Kidney capillary endothelial cell (primary cell): ENCODE measurements around the gene PRPF19.

Experiments
- DNase-seq: peaks from one replicate; pipeline ENCODE4 v3.0.0-alpha.2; 2018; ENCODE audit warnings: low spot score

The PRPF19 gene

DNA sequence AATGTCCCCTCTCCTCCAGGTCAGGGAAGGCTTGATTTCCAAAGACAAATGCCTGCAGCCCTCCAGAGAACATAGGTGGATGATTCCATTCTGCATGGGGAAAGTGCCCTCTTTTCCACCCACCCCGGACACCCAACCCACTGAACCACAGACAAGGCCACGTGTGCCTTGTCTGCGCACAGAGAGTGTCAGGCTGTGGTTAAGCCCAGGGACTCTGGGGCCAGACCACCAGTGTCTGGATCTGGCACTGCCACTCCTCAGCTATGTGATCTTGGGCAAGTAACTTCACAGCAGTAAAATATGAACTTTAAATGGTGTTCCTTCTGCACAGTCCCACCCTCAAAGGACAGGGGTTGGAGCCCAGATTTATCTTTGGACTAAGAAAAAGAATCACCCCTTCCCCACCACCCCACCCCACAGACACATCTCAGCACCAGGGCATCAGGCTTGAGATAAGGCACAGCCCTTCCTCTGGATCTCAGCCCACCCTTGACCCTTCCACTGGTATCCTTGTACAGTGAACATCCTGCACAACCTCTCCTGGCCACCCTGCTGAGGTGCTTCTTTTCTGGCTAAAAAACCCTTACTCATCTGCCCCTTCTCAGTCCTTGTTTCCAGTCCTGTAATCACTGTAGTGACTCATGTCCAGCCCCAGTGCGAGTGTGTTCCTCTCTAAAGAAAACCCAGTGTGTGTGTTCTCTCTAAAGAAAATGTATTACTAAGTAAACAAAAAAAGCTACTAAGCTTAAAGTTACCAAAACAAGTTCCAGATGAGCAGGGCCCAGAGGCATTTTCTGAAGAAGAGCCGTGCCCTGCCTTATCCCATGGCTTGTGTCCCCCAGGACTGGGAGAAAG lies 48.8 kb downstream of the PRPF19 start:
- DNase-seq = no peak

DNA sequence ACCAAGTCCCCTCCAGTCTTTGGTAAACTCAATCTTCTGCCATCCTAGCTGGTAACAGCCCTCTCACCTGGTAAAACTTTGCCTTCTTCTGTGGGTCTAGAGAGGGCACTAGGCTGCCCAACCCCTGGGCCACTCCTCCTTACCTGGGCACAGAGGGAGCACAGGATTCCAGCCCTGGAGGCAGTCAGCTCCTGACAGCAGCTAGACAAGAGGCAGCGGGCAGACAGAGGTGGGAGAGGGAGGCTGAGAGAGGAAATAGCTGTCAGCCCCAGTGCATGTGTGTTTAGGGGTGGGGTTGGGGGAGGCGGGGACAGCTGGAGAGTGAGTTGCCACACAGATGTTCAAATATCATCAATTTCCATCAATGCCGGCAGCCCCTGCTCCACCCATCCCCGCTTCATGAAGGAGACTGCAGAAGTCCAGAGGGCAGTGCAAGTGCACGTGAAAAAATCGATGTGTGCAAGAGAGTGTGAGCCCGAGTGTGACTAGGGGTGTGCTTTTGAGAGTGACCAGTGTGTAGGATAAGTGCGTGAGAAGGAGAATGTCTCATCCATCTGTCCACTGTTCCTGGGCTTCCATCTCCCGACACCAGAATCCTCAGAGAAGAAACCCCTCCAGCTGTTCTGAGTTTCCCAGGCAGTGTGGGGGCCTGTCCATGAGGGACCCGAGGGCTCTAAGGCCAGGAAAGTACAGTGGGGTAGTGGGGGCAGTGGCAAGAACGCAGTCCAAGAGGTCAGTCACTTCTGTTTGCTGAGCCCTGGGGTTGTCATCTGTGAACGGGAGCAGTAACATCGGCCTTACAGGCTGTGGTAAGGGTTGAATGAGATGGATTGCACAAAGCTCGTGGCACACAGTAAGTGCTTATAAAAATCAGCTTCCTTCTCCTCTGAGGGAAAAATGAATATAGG lies 50.4 kb downstream of the PRPF19 start, which contains the start of gene PTGDR2:
PTGDR2 (minus strand) TSS at position 225 of the 908 bp plus-strand sequence. CDS start 2,228 bp downstream, outside the sequence.
- no peak for DNase-seq

DNA sequence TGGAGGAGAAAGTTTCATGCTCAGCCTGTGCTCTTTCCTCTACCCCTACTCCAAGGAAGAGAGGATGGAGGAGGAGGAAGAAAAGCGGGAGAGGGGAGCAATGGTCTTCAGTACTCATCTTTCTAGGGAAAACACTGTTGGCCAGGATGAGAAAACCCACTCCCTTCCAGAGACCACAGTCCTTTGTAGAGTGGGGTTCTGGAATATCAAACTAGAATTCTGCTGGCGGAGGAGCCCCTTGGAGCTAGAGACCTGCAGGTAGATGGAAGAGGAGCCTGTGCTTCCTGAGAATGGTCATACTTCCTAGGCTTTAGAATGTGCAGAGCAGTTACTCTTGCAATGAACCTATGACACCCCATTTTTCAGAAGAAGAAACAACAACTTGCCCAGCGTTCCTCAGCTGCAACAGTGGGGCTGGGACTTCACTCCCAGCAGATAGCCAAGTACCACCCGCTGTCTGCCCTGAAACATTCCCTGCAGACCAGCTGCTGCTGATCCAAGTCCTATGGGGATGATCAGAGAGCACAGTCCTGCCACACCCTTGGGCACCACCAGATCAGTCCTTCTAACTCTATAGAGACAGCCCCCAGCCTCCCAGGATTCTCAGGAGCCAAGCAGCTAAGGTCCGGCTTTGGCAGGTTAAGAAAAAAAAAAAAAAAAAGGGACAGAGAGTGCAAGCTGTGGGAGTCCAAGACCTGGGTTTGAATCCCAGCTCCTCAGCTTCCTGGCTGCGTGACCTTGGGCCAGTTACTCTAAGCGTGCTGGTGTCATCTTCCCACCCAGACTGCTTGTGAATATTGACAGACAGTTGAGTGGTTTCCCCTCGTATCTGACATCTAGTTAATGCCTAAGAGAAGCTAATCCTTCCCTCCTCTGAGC lies 51.3 kb downstream of the PRPF19 start:
- no peak for DNase-seq

DNA sequence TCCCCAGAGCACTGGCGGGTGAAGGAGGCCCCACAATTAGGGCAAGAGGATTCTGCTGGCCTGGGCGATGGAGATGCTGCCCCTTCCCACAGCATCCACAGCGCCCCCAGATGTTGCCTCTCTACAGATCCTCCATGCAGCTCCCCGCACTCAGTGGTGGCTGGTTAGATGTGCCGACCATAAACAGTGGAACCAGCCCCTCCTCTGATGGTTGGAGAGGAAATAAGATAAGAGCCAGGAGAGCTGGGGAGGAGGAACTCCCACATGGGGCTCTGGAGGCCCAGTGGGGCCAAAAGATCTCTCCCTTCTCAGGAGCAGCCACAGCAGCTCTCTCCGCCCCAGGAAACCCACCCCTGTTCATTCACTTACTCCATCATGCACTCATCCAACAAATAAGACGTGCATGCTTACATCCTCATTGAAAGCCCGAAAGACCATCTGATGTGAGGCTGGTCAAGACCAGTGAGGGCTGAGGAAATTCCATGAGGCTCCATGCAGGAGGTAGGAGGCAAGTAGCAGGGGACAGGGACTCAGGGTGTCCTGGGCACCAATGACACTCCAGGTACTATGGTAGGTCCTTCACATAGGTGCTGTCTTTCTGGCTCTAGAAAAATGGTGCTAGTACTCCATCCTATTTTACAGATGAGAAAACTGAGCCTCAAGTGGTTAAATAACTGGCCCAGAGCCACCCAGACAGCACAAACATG lies 52.1 kb downstream of the PRPF19 start:
- no peak for DNase-seq

DNA sequence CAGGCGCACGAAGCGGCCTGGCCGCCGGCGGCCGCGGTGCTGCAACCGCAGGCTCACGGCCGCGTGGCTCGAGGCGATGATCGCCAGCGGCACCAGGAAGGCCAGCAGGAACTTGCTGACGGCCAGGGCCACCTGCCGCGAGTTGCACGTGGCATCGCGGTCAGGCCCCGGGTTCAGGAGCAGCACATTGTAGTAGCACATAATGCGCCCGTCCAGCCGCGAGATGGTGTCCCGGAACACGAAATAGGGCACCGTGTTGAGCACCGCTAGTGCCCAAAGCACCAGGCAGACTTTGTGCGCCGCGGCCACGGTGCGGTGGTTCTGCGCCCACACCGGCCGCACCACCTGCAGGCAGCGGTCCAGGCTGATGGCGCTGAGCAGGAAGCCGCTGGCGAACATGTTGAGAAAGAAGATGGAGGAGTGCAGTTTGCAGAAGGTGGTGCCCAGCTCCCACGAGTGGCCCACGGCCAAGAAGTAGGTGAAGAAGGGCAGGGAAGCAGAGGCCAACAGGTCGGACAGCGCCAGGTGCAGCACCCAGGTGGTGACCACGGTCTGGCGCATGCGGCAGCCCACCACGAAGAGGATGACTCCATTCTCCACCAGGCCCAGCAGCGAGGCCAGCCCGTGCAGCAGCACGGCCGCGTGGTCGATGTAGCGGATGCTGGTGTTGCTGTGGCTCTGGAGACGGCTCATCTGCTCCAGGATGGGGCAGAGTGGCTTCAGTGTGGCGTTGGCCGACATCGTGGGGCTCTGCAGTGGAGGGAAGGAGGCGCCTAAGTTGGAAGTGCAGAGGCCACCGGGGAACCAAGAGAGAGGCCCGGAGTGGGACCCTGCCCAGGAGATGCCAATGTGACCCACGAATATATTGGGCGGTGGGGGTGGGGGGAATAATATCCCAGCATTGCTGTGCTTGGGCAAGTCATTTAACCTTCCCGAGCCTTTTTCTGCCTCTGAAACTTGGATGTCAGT lies 53.1 kb downstream of the PRPF19 start:
- no peak for DNase-seq

DNA sequence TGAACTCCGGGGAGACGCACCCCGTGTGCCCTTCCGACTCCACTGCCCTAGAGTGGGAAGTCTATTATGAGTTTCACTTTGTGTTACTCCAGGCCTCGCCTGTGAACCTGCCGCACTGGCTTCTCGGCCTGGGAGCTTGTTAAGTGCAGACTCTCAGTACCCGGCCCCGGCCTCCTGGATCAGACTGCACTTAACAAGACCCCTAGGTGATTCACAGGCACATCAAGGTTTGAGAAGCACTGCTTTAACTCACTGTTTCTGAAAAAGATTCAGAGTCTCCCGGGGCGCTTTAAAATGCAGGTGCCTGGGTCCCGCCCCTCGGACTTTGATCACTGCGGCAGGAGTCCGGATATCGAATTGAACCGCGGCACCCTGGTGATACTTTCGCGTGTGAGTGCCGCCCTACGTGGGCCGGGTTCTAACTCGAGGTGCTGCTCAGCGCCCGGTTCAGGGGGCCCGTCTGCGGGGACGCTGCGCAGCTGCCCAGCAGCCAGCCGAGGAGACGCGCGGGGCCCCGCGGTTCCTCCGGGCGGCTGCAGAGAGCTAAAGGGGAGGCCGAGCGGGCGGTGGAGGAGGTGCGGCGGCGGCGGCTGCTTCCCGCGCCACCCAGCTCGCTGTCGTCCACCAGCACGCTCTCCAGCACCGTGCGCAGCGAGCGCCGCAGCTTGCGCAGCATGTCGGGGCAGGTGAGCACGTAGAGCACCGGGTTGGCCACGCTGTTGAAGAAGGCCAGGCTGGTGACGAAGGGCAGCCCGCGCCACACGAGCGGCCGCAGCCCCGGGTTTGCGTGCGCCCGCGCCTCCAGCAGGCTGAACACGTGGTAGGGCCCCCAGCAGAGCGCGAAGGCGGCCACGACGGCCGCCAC lies 54.0 kb downstream of the PRPF19 start:
- no peak for DNase-seq

DNA sequence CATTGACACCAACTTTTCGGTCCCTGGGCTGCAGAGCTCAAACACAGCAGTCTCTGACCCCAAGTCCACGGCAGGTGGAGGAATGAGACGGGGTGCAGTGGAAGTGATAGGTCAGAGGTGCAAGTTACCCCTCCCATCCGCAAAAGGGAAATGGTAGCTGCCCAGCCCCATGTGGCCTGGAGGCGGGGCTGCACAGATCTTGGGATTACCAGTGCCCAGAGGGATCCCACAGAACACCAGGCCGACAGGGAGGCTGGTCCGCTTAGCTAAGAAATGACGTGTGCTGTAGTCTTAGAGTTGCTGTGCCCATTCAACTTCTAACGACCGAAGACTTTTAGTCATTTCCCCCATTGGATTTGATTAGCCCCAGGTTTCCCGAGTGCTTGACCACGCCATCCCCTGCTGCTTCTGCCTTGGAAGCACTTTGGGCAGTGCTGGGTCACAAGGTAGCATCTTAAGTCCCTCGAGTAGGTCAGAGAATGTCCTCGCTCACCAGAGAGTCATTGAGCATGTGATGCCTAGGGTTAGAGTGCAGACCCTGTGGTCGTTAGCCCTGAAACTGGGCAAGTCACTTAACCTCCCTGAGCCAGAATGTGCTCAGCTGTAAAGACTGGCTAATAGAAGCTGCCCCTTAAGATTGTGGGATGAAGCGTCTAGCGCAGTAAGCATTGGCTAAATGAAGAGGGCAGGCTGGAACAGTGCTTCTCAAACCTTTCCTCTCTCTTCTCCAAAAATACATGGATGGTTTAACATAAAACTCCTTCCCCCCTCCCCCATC lies 54.9 kb downstream of the PRPF19 start:
- no peak for DNase-seq

DNA sequence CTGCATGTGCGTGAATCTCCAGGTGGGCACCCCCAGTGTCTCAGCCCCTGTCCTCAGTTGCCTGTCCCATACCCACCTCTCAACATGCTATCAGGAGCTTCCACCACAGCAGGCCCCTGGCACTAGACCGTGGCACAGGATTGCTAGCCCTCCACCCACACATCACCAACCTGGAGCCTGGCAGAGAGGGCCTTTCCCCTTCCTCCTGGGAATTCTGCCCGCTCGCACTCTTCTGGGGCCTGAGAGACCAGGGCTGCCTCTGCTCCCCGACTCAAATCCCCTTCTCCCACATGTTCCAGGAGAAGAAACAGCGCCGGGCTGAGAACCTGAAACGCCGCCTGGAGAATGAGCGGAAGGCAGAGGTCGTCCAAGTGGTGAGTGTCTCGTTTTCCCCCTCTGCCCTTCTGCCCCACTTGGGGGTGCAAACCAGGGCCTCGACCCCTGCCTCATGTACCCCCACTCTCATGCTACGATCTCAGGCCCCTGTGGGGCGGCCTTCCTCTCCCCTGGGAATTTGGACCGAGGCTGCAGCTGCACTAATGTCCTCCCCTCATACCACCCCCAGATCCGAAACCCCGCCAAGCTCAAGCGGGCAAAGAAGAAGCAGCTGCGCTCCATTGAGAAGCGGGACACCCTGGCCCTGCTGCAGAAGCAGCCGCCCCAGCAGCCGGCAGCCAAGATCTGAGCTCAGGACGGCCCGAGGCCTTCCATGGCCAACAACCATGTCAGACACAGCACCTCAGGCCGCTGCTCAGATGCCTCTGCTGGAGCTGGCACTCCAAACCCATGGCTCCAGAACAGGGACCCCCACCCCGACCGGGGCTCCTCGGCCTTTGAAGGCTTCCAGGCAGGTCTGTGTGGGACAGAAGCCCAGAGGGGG lies 56.5 kb downstream of the PRPF19 start:
- no peak for DNase-seq

DNA sequence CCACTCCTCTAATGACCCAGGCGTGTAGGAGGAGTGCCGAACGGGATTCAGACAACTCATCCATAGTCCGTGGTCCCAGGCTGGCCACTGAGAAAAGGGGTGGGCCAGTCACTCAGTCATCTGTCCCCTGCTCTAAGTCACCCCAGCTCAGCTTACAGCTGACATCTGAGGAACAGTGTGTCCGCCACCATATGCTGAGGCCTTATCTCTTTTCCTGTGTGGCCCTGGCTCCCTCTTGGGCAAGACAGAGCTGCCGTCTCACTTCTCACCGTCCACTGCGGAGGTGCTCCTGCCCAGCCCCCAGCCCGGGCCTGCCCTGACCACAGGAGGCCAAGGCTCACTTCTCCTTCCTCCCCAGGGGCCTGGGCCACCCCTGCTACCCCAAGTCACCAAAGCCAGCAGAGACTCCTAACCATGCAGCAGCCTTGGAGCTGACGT lies 57.7 kb downstream of the PRPF19 start:
- no peak for DNase-seq

DNA sequence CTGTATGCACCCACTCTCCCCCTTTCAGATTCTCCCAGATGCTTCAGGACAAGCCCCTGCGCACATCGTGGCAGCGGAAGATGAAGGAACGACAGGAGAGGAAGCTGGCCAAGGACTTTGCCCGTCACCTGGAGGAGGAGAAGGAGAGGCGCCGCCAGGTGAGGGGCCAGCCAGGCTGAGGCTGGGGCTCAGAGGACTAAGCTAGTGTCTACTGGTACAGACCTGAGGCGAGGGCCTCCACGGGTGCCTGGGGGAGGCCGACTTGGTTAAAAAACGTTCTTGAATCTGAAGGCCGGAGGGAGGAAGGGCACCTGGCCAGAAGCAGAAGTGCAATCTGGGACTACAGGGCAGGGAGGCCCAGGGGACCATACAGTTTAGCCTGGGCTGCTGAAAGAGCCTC lies 58.5 kb downstream of the PRPF19 start:
- DNase-seq = no peak

DNA sequence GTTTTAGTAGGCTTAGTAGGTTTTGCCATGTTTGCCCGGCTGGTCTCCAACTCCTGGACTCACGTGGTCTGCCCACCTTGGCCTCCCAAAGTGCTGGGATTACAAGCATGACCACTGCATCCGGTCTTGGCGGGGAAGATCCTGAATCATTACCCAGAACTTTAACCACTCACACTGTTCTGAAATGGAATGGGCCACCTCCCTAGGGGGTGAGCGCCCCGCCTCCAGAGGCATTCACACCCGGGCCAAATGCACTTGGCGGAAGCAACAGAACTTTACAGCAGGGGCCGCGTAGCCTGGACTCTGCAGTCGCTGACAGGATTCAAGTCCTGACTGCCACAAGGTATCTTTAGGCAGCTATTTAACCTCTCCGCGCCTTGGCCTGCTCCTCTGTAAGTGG lies 59.1 kb downstream of the PRPF19 start:
- DNase-seq = no peak

DNA sequence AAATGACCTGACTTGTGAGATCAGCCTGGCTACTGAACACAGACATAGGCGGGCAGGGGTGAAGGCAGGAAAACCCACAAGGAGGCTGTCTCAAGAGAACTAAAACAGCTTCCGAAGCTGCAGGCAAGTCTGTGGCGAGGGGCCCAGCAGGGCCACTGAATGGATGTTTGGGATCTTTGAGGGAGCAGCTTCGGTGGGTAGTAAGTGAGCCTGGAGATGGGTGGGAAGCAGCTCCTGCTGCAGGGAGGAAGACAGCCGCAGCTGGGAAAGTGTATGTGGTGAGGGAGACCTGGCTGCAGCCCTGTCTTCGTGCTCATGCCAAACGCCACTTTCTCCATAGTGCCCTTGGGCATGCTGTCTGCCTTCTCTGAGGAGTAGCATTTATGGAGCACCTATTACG lies 61.0 kb downstream of the PRPF19 start:
- DNase-seq = no peak

DNA sequence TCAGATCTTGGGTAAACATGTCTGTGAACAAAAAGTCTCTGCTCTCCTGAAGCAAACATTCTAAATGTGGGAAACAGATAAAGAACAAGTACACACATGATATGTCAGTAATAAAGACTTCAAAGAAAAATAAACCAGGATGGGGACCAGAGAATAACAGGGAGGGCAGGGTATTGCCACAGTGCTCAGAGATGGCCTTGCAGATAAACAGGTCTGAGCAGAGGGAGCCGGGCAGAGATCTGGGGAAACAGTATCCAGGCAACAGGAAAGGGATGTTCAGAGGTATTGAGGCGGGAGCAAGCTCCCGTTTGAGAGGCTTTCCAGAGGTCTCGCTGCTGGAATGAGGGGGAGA lies 61.5 kb downstream of the PRPF19 start:
- no peak for DNase-seq

DNA sequence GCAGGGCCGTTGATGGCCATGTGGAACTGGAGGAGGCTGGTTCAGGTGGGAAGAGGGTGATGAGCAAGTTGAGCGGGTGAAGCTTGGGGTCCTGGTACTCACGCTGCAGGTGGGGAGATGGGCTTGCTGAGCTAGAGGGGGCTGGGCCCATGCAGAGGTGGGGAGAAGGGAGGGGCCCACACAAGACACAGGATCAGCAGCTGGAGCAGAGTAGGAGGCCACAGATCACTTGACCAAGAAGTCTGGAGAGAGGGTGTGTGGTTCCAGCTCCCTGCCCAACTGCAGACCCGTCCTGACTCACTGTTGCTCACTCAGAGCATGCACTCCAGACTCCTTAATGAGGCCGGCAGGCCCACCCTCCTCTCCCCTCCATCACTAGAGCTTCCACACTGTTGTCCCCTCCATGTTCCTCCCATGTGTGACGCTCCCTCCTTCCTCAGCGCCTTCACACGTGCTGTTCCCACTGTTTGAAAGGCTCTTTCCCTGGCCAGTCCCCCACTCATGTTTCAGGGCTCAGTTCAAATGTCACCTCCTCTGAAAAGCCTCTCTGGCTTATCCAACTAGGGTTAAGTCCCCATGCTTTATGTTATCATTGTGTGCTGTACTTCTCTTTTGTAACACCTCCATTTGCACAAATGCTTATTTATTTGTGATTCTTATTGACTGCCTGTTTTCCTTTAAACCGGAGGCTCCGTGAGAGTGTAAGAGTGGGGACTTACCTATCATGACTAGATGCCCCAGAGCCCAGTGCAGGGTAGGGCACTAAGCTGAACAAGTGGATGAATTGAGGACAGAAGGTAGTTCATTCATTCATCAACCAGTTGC lies 62.1 kb downstream of the PRPF19 start:
- no peak for DNase-seq

DNA sequence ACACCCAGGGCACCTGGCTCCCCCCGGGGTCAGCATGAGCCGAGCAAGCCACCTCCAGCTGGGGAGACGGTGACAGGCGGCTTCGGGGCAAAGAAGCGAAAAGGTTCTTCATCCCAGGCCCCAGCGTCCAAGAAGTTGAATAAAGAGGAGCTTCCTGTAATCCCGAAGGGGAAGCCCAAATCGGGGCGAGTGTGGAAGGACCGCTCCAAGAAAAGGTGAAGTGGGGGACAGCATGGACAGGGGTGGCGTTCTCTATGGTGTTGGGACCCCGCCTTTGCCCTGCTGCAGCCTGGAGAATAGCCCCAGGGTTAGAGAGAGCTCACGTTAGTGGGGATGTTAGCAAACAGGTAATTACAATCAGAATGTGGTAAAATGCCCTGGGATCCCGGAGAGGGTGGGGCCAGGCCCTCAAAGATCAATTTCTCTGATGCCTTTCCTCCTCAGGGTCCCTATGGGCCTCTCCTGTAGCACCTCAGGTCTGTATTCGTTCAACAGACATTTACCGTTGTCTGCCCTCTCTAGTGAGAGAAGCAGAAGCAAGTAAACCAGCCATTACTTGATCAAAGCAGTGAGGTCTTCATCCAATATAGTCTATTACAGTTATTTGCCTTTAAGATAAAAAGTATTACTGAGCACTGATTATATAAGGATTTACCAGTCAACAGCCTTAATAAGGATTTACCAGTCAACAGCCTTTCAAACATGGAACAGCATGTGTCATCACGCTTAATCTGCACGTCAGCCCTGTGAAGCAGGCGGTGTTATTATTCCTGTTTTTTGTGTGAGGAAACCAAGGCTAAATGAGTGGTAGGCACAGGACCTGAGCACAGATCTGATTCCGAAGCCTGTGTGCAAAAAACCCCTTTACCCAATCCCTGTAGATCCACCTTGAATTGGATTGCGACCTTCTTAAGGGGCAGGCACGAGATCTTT lies 63.5 kb downstream of the PRPF19 start:
- DNase-seq = no peak
